Measurements from ENCODE around the gene ATPAF2. TPM values are rescaled to one million over a fixed set of nuclear protein-coding genes. Genes with fewer than 3 reads are reported as not detected.

The ATPAF2 gene
- total RNA-seq, 1 donor from 2014 or later = 18.4 TPM

- no peak for TF ChIP-seq CTCF (IDR thresholded peaks at IDR 0.05)
- H3K36me3 Mint-ChIP-seq (ENCODE audit: low read depth) = no peaks in the 10 kb centered on the region
- peaks cover 35% of the 10 kb centered on the region for H3K4me1 Mint-ChIP-seq (ENCODE audit: low read depth)
- DNase-seq (ENCODE audit: low spot score) = no peak
- no peaks in the 10 kb centered on the region for H3K27me3 Mint-ChIP-seq (ENCODE audit: low read depth)
- no peaks in the 10 kb centered on the region for H3K9me3 Mint-ChIP-seq (ENCODE audit: low read depth)
- H3K4me3 Mint-ChIP-seq (ENCODE audit: unreplicated experiment) = peak overlapping the region; percentile 83
- H3K27ac Mint-ChIP-seq (ENCODE audit: unreplicated experiment) = peak overlapping the region; percentile 53
Measured at GRCh38 chr17:17970699-17971430, 68.1 kb downstream of the ATPAF2 start.

Other genes with a start within 250 kb of the ATPAF2 start
- 22.8 to 26.7 TPM (median 23.4 TPM) in 3 replicates for gene SREBF1, start 202.2 kb downstream of the ATPAF2 start, total RNA-seq
- gene TOM1L2, start 66.8 kb downstream of the ATPAF2 start, total RNA-seq = 55.0 to 60.2 TPM (median 56.1 TPM) in 3 replicates
- gene DRC3, start 66.3 kb downstream of the ATPAF2 start, total RNA-seq = 1.2 to 2.6 TPM (median 1.5 TPM) in 3 replicates
- 9.7 to 10.5 TPM (median 9.8 TPM) in 3 replicates for gene GID4, start 240 bp upstream of the ATPAF2 start, total RNA-seq
- 23.8 to 40.6 TPM (median 24.6 TPM) in 3 replicates for gene DRG2, start 48.8 kb upstream of the ATPAF2 start, total RNA-seq
- gene MYO15A, start 69.6 kb upstream of the ATPAF2 start, total RNA-seq = 0.31 to 0.52 TPM in 2 of 3 replicates, not detected in the other
- gene ALKBH5, start 144.7 kb upstream of the ATPAF2 start, total RNA-seq = 101 to 110 TPM (median 108 TPM) in 3 replicates
- 38.7 to 41.8 TPM (median 39.0 TPM) in 3 replicates for gene LLGL1, start 186.5 kb upstream of the ATPAF2 start, total RNA-seq
- 228 to 244 TPM (median 230 TPM) in 3 replicates for gene FLII, start 219.6 kb upstream of the ATPAF2 start, total RNA-seq
- 9.5 to 11.5 TPM (median 10.7 TPM) in 3 replicates for gene MIEF2, start 221.5 kb upstream of the ATPAF2 start, total RNA-seq